Small intestine (tissue), 7 donors: ENCODE measurements around the gene NAA15. TPM values are rescaled to one million over a fixed set of nuclear protein-coding genes. Genes with fewer than 3 reads are reported as not detected.

Source experiments
- DNase-seq, 2 donors: peaks; one replicate each; pipeline versions ENCODE4 v3.0.0 to v3.0.0-alpha.2; 2013
- FAIRE-seq: peaks from 2 replicates; lab custom pipeline; 2012; peaks lifted over from hg19 to GRCh38; lab: Jason Lieb, UNC
- H3K27ac ChIP-seq, 3 donors: one replicate each; pipeline ENCODE4 v1.5.1; 2013; ENCODE audit warnings: low read length in 2 of 3, mild to moderate bottlenecking in 2 of 3, control low read depth in 1 of 3, inconsistent platforms in 1 of 3, low read depth in 1 of 3, moderate library complexity in 1 of 3
- H3K27me3 ChIP-seq, 3 donors: one replicate each; pipeline ENCODE4 v1.6.1; 2013; ENCODE audit warnings: low read length in 3 of 3, inconsistent platforms in 1 of 3; ENCODE audit not compliant: control insufficient read depth in 3 of 3, insufficient read depth in 3 of 3
- H3K36me3 ChIP-seq, 3 donors: one replicate each; pipeline ENCODE4 v1.6.1; 2013; ENCODE audit warnings: low read length in 3 of 3, inconsistent platforms in 1 of 3, low read depth in 1 of 3, mild to moderate bottlenecking in 1 of 3, moderate library complexity in 1 of 3; ENCODE audit not compliant: control insufficient read depth in 3 of 3, insufficient read depth in 2 of 3
- H3K4me1 ChIP-seq, 3 donors: one replicate each; pipeline ENCODE4 v1.6.1; 2013; ENCODE audit warnings: low read length in 2 of 3, inconsistent platforms in 1 of 3, low read depth in 1 of 3, mild to moderate bottlenecking in 1 of 3, moderate library complexity in 1 of 3; ENCODE audit not compliant: control insufficient read depth in 3 of 3, insufficient read depth in 2 of 3
- H3K4me3 ChIP-seq, 3 donors: one replicate each; pipeline ENCODE4 v1.5.1; 2013; ENCODE audit warnings: low read length in 3 of 3, control low read depth in 1 of 3, inconsistent platforms in 1 of 3, low read depth in 1 of 3, mild to moderate bottlenecking in 1 of 3, moderate library complexity in 1 of 3
- H3K9me3 ChIP-seq, 2 donors: one replicate each; pipeline ENCODE4 v1.6.1; 2013; ENCODE audit warnings: low read depth in 1 of 2, low read length in 1 of 2; ENCODE audit not compliant: control insufficient read depth in 2 of 2, insufficient read depth in 1 of 2
- WGBS, 3 donors: extraction: QIAGEN DNeasy Blood & Tissue Kit; methylation state at CpG; one replicate each; pipeline ENCODE4 v1.1.7; 2013; 5-methylcytosine and 5-hydroxymethylcytosine counted together
- polyA plus RNA-seq, 4 donors: library from polyadenylated mRNA; stranded (reverse) in 3 of 4; unstranded in 1 of 4; fragments of 200-250 nt in 3 of 4; fragments of 120-200 nt in 1 of 4; gene quantifications; one replicate each; pipeline versions ENCODE4 v1.2.1 to v1.2.3, GENCODE V29; 2013
- donor health status: healthy with polysubstance abuse.
- donor health status: control.
- donor health status: control.
- donor health status: Bipolar disorder and iron deficiency.
- donor health status: healthy.

NAA15 gene
- polyA plus RNA-seq, 4 donors = 5.4 to 20.9 (median 8.6) TPM

DNA sequence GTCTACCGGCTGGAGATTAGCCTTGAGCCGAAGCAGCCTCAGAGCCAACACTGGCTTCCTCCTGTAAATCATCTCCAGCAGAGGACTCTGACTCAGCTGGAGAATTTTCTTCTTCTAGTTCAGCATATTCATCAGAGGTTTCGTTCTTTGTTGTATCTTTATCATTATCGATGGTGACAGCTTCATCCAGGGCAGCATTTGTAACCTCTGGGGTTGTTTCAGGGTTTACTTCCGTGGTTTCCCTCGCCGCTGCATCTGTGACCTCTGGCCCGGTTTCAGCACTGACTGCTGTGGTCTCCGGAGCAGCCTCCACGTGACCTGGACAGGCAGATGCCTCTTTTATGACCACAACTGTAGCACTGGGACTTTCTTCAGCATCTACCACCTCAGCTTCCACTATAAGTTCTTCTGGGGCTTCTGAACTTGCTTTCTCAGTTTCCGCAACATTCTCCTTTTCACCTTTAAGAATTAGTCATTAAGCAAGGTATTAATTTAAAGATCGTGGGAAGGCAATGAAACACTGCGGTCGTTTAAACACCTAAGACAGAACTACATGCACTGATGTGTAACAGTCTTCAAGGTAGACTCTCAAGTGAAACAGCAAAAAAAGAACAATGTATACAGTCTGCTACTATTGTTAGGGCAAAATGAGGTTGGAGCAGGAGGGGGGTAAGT, 34.6 kb upstream of the NAA15 start:
- WGBS, 3 donors = 5 to 12% (median 7%) methylated on average over 14 of the region's 14 CpGs
- H3K4me1 ChIP-seq = no peaks in the 10 kb centered on the region
- no peak for FAIRE-seq
- H3K4me3 ChIP-seq = peak overlapping the region in 2 of 3 donors; percentile 21 to 30
- peak overlapping the region in 1 of 3 donors; percentile 60 for H3K27ac ChIP-seq
- no peaks in the 10 kb centered on the region for H3K9me3 ChIP-seq
- H3K27me3 ChIP-seq = no peaks in the 10 kb centered on the region
- H3K36me3 ChIP-seq = no peaks in the 10 kb centered on the region
- DNase-seq = peak; percentile 66 to 81

DNA sequence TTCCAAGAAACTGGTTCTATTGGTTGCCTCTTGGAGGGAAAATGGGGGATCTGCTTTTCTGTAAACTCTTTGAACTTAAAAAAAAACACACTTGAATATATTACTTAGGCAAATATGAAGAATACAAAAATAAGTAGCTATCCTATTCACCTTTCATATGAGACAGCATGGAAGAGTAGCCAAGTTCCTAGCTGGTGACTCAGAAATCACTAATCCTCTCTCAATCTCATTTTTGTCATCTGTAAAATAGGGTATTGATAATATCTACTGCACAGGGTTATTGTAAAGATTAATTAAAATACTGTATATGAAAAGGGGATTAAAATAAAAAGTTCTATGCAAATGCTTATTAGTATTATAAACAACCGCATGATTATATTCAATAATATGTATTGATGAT, 34.0 kb upstream of the NAA15 start:
- no peak overlapping the region for H3K4me3 ChIP-seq
- no peaks in the 10 kb centered on the region for H3K9me3 ChIP-seq
- H3K27me3 ChIP-seq = no peaks in the 10 kb centered on the region
- H3K4me1 ChIP-seq = no peaks in the 10 kb centered on the region
- H3K27ac ChIP-seq = no peak overlapping the region
- WGBS, 3 donors = 90 to 100% (median 97%) methylated on average over 1 of the region's 1 CpG
- DNase-seq = no peak
- no peak for FAIRE-seq
- no peaks in the 10 kb centered on the region for H3K36me3 ChIP-seq

DNA sequence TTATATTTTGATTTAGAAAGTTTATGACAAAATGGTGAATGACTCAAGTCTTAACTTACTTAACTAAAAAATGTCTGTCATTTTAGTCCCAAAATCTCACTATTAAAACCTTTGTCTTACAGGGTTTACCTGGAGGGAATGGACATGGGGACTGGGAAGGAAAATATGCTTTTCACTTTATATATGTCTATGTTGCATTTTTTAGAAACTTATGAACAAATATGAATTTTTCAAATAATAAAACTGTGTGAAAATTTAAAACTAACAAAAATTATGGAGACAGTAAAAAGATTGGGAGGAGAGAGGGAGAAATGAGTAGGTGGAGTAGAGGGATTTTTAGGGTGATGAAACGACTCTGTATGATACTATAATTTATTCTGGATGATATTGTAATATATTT, 27.5 kb upstream of the NAA15 start:
- H3K4me1 ChIP-seq = peaks cover 0 to 1% (median under 1%) of the 10 kb centered on the region in 3 donors
- no peak overlapping the region for H3K4me3 ChIP-seq
- FAIRE-seq (no peak), DNase-seq (no peak)
- H3K9me3 ChIP-seq = no peaks in the 10 kb centered on the region
- H3K27me3 ChIP-seq = peaks cover 0 to 15% (median 4%) of the 10 kb centered on the region in 3 donors
- H3K27ac ChIP-seq = no peak overlapping the region
- WGBS, 3 donors = 81 to 92% (median 83%) methylated on average over 1 of the region's 1 CpG
- H3K36me3 ChIP-seq = no peaks in the 10 kb centered on the region

DNA sequence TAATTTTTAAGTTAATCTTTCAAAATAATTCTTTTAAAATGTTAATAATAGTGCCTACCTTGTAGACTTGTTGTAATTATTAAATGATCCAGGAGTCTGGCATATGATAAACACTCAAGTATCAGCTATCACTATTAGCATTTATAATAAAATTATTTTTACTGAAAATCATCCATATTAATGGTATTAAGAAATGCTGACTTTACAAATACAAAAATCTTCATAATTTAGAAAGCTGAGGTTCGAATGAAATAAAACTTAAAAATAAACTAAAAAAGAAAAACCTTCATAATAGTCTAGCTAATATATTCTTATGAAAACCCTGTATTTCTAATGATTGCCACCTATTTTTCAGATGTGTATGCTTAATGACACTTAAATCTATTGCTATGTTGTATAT, 26.5 kb upstream of the NAA15 start:
- 89 to 100% (median 95%) methylated on average over 1 of the region's 1 CpG for WGBS, 3 donors
- no peak overlapping the region for H3K4me3 ChIP-seq
- FAIRE-seq = no peak

DNA sequence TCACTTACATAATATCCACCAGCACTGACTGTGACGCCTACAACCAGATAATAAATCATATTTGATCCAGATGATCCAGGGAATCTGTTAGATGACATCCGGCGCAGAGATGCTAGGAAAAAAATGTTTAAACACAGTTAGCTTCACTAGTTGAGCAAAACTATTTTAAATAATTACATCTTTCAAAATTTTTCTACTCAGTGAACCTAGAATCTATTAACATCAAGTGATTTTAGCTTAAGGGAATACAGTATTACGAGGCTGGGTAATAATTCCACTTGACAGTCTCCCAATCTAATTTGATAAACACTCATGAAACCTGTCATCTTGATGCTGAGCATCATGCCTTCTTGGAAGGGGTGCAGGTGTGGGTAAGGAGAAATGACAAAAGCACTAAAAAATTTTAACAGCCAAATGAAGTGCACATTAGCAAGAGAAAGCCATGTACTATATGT, 26.0 kb upstream of the NAA15 start:
- Histone ChIP-seq H3K36me3 (no peaks in the 10 kb centered on the region), H3K27ac (no peak overlapping the region), H3K27me3 (peaks cover 0 to 30% (median 16%) of the 10 kb centered on the region in 3 donors), H3K4me1 (peaks cover 0 to 8% (median 4%) of the 10 kb centered on the region in 3 donors), H3K9me3 (no peaks in the 10 kb centered on the region), H3K4me3 (no peak overlapping the region)
- DNase-seq = no peak
- FAIRE-seq = no peak
- WGBS, 3 donors = 91 to 94% (median 93%) methylated on average over 4 of the region's 4 CpGs

More for the DNA sequence above, 26.5 kb upstream of the NAA15 start:
- H3K27ac ChIP-seq = no peak overlapping the region
- no peaks in the 10 kb centered on the region for H3K9me3 ChIP-seq
- no peaks in the 10 kb centered on the region for H3K36me3 ChIP-seq
- DNase-seq = no peak
- H3K4me1 ChIP-seq = peaks cover 0 to 8% (median 4%) of the 10 kb centered on the region in 3 donors
- H3K27me3 ChIP-seq = peaks cover 0 to 24% (median 11%) of the 10 kb centered on the region in 3 donors

GRCh38 chr4:139278485-139278884, 22.8 kb upstream of the NAA15 start:
- 63 to 78% (median 70%) methylated on average over 16 of the region's 16 CpGs for WGBS, 3 donors

GRCh38 chr4:139278912-139279759, 22.2 kb upstream of the NAA15 start:
- FAIRE-seq (no peak), DNase-seq (peak in 1 of 2 donors; percentile 33)
- no peaks in the 10 kb centered on the region for H3K9me3 ChIP-seq
- 14 to 23% (median 16%) methylated on average over 40 of the region's 40 CpGs for WGBS, 3 donors
- peak overlapping the region in 2 of 3 donors; percentile 30 to 35 for H3K4me3 ChIP-seq
- peaks cover 0 to 8% (median 4%) of the 10 kb centered on the region in 3 donors for H3K4me1 ChIP-seq
- H3K27me3 ChIP-seq = peaks cover 0 to 40% (median 16%) of the 10 kb centered on the region in 3 donors
- no peak overlapping the region for H3K27ac ChIP-seq
- H3K36me3 ChIP-seq = no peaks in the 10 kb centered on the region

More at GRCh38 chr4:139278485-139278884, 22.8 kb upstream of the NAA15 start:
- no peak for FAIRE-seq
- Histone ChIP-seq H3K4me3 (no peak overlapping the region), H3K4me1 (peaks cover 0 to 8% (median 4%) of the 10 kb centered on the region in 3 donors), H3K36me3 (no peaks in the 10 kb centered on the region), H3K27ac (no peak overlapping the region), H3K27me3 (peaks cover 0 to 40% (median 16%) of the 10 kb centered on the region in 3 donors), H3K9me3 (no peaks in the 10 kb centered on the region)
- DNase-seq = no peak
